ENCODE results near the gene FBH1.
"Not testable (repeated sequence)": the region's sequence is repeated elsewhere in the genome, so short reads cannot be mapped to it uniquely, and the experiment has no call there.

Gene FBH1

DNA sequence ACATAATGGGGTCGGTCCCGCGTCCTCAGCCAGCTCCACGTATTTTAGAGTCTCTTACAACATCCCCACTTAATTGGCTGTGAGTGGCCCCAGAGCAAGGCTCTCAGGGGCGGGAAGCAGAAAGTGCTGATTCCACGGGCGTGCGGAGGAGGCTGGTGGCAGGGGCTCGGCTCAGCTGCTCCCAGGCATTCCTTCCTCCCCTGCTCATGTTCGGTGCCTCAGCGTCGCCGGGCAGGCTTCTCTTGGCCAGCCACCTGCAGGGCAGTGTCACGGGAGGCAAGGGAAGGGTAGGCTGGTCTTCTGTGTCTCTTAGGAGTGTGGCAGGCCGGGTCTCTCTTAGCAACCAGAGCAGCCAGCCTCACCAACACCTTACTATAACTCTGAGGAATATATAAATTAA lies 53.5 kb downstream of the FBH1 start:
- no peak for DNase-seq

DNA sequence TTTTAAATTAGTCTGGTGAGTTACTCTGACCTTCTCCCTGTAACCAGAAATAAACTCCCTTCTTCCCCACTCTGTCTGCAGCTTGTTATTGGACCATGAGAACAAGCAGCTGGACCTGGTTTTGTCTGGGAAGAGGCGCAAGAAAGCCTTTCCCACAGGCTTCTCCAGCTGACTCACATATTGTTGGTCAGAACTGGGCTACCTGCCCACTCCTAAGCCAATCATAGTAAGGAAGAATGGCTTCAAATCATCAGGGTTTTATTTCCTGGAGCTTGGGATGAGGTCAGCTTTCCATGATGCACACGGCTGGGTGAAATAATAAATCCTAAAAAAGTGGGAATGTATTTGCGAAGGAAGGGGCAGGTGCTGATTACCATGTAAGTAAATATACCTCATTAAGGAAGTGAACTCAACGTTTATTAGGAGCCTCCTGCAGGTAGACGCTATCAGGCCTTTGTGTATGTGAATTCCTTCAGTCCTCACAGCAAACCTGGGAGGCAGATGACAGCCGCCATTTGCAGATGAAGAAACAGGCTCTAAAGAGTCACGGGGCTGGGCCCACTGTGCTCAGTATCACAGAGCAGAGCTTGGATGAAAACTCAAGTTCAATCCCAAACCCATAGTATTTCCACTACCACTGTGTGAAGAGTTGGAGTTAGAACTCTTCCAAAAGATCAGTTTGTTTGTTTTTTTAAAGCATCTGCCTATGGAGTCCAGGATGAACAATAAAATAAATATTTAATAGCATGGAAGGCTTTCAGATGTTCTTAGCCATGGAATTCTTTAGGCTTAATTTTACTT lies 54.5 kb downstream of the FBH1 start:
- DNase-seq, result no peak

DNA sequence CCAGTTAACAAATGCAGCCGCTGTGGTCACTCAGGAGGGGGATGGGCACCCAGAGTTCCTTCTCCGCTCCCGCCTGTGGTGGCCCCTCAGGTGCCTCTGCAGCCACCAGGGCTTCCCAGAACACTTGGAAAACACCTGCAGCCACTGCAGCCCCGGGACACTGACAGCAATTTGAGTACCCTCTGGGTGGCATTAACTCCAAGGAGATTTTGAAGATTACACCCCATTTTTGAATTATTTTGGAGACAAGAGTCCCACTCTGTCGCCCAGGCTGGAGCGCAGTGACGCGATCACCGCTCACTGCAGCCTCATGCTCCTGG lies 55.1 kb downstream of the FBH1 start:
- DNase-seq, result no peak

DNA sequence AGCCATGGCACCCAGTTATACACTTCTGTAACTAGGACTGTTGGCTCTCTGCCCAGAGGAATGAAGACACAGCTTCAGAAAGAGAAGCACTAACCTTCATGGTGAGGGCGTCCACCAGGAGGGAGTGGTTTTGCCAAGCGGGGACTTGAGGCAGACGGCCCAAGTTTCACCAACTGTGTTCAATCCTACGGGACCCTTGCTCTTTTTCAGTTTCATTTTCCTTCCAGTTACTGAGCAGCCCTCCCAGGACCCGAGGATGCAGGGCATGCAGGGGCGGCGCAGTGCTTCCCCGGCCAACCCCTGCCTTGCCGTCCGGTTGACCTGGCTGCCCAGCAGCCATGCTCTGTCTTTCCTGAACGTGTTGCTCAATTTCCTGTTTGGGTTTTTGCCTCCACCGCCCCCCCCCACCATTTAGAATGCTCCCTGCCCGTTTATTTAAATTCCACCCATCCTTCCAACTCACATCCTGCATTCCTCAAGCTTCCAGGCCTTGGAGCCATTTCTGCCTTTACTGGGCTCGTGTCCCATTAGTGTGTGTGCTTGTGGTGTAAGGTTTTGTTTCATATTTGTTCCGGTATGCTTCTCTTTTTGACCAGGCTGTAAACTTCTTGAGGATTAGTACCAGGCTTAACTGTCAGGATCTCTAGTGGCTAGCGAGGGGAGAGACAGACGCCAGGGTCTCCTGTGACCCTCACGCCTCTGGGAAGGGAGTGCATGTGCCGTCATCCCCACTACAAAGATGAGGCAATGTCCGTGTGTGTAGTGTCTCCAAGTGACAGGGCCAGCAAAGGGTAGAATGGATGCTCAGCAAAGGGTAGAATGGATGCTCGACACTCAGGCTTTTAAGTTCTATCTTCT lies 55.7 kb downstream of the FBH1 start:
- DNase-seq, result peak; percentile 57

DNA sequence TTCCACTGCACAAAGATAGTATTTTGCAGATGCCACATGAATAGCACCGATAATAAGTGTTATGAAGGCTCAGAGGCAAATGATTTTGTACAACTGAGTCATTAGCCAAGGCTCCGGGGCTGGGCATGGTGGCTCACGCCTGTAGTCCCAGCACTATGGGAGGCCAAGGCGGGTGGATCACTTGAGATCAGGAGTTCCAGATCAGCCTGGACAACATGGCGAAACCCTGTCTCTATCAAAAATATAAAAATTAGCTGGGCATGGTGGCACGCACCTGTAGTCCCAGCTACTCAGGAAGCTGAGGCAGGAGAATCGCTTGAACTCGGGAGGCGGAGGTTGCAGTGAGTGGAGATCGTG lies 56.4 kb downstream of the FBH1 start:
- DNase-seq, result not testable (repeated sequence)

DNA sequence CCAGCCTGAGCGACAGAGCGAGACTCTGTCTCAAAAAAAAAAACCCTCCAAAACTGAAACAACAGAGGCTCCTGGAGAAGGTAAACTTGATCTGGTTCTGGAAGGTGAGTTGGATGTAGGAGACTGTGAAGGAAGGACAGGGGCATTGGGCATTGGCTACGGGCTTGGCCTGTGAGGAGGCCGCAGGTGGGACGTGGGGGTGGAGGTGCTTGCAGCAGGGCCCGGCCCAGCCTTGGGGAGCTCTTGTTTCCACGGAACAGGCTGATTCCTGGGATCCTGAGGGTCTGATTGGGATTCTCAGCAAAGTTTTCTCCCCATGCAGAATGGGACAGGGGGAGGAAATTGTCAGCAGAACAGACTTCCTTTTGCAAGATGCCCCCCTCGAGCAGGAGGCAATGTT lies 56.7 kb downstream of the FBH1 start:
- DNase-seq, result no peak

DNA sequence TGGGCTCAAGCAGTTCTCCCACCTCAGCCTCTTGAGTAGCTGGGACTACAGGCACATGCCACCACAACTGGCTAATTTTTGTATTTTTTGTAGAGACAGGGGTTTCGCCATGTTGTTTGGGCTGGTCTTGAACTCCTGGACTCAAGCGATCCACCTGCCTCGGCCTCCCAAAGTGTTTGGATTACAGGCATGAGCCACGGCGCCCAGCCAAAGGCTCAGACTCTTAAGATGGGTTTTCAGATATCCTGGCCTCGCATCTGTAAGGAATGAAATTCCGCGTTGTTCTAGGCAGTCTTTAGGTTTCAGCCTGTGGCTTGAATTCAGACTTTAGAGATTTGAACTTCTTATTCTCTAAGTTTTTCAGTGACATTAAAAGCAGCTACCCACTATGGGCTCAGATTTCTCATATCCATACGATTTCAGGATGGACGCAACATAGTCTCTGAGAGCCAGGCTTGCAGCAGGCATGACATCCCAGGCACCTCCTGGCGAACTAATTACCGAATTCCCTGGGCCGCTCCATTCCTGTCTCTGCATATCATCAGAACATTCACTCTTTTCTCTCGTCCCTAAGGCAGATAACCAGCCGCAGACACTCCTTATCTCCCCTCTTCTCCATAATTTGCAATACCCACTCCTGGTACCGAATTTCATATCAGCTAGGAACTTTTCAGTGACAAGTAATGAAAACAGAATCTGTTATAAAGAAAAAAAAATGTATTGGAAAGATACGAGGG lies 57.6 kb downstream of the FBH1 start:
- DNase-seq, result no peak

DNA sequence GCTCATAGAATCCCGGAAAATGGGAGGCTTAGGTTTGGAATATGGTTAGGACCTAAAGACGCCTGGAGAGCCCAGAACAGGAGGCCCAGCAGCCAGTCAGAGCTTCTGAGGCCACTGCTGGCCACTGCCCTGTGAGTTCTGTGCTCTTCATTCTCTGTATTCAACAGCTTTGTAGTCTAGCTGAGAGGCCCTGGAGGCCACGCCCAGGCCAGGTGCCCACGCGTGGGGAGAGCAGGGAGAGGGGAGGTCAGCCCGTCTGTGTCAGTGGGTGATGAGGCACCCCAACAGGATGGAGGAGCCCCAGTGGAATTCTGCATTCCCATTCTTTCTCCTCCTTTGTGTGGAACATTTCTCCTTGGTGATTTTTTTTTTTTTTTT lies 58.2 kb downstream of the FBH1 start:
- no peak for DNase-seq

DNA sequence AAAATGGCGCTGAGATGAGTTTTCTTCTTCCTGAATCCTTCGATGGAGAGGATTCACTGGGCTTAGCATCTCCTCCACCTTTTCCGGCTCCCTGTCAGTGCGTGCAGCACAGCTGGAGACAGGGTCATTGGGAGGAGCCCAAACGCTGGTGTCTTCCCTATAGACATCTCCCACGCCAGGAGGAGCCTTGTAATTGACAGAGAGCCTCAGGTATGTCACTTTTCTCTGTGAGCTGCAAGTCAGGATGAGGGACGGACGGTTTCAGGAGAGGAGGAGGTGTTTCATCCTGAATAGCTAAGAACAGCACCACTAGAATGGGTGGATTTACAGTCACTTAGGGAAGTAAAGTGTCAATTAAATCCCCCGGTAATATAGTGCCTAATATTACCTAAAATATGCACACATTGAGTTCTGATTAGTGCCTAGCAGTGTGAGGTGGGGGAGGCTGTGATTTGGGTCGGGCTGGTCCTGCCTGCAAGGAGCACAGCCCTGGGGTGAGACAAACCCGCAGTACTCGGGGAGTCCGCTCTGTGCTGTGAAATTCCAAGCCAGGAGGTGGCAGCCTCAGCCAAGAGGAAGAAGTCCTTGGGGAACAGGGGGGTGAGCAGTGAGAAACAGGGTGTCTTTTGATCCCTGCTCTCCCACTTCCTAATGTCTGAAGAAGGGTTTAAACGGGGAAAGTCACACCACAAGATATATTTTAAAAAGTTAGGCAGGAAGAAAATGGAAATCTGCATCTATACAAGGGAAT lies 59.1 kb downstream of the FBH1 start:
- peak; percentile 25 for DNase-seq

DNA sequence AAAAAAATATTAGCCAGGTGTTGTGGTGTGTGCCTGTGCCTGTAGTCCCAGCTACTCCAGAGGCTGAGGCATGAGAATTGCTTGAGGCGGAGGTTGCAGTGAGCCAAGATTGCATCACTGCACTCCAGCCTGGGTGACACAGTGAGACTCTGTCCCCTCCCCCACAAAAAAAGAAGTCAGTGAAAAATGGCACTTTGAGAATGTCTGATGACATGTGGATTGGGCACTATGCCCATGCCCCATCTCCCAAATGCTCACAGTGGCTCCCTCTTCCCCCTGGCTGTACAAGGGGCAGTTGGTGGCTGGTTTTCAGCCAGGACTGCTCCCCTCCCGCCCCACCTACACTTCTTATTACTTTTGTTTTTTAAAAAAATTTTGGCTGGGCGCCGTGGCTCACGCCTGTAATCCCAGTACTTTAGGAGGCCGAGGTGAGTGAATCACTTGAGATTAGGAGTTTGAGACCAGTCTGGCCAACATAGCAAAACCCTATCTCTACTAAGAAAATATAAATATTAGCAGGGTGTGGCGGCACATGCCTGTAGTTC lies 61.2 kb downstream of the FBH1 start:
- no peak for DNase-seq

DNA sequence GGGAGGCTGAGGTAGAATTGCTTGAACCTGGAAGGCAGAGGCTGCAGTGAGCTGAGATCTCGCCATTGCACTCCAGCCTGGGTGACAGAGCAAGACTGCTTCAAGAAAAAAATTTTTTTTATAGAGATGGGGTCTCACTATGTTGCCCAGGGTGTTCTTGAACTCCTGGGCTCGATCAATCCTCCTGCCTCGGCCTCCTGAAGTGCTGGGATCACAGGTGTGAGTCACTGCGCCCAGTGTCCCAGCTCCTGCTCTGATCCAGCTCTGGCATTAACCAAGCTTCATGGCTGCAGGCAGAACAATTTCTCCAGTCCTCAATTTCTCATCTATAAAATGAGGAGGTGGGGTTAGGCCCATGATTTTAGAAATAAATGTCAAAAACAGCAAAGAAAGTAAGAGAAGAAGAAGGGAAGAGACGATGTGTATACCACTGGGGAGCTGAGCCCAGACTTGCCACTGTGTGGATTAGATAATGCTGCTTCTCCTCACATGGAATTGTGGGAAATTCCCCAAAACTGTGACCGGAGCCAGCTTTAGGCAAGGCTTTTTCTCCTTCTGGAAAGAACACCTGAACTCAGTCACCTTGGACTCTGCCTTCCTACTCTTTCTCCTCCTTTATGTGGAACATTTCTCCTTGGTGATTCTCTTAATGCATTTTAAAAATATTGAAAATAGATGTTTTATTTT lies 61.8 kb downstream of the FBH1 start:
- no peak for DNase-seq

DNA sequence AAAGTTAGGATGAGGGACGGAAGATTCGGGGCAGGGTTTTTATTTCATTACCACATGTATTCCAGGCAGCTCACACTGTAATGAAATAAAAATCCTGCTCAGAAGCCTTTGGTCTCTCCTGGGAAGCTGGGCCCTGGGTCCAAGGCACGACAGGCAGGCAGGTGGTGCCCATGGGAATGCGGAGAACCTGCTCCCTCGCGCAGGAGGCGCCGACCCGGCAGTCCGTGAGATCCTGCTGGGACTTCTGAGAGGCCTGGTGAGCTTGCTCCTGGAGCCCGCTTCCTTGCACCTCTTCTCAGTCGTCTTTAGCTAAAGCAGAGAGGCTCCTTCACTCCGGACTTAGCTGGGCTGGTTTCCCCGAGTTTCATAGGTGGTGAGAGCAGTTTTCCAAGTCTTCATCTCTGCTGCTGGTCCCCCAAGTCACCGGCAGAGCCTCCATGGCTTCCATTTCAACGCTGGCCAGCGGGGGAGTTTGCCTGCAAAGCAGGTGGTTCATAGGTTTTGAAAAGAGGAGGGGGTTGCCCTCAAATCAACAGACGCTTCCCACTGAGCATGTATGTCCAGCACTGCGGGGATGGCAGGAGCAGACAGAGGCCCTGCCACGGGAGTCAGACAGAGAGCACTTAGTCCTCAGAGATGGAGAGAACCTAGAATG lies 62.8 kb downstream of the FBH1 start:
- DNase-seq, result no peak

DNA sequence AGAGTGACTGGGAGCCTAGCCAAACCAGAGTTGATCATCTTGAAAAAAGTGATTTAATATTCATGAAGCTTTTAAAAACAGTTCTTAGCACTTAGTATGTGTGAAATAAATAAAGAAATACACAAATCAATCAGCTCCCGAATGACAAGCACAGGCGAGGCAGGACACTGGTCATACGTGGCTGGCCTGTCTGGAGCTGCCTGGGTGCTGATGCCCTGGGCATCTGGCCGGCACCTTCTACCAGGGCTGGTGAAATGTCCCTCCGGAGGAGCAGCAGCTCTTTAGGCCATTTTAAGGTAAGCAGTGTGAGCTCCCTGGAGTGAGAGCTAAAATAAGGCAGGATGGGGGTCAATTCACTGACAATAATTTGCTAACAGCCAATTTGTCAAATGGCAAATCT lies 63.6 kb downstream of the FBH1 start:
- DNase-seq, result no peak

DNA sequence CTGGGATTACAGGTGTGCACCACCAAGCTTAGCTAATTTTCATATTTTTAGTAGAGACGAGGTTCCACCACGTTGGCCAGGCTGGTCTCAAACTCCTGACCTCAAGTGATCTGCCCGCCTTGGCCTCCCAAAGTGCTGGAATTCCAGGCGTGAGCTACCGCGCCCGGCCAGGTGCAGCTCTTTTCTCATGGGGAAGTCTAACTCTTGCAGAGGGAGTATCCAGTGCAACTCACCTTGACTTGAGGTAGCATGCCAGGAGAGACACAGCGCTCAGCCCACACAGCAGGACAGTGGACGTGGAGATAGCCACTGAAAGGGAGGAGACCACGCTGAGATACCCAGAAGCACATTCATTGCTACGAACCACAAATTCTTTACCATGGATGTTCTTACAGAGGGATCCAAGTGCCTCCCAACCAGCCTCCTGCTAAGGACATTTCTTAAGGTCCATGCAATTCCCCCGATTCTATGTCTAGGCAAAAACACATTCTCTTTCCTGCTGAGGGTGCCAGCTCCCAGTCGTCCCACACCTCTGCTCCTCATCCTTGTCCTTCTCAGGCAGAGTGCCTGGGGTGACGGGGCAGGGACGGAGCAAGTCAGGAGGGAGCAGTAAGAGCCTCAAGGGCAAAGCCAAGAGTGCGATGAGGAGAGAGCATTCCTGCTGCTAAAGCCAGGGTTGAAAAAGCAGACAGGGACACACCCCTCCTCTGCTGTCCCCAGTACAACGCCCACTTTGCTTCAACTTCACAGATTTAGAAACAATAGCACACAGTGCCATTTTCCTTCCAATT lies 66.3 kb downstream of the FBH1 start:
- no peak for DNase-seq

DNA sequence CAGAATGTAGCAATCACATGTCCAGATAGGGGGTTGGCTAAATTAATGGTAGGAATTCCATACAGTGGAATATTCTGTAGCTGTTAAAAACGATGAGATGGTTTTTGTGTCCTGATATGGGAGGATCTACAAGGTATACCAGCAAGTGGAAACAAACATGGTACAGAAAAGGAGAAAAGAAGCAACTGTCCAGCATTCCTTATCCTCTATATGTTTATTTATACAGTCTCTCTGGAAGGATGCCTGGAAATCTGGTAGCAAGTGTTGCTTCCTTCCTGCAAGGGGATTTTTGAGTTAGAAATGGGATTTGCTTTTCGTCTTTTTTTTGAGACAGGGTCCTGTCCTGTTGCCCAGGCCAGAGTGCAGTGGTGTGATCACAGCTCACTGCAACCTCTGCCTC lies 68.0 kb downstream of the FBH1 start:
- no peak for DNase-seq

DNA sequence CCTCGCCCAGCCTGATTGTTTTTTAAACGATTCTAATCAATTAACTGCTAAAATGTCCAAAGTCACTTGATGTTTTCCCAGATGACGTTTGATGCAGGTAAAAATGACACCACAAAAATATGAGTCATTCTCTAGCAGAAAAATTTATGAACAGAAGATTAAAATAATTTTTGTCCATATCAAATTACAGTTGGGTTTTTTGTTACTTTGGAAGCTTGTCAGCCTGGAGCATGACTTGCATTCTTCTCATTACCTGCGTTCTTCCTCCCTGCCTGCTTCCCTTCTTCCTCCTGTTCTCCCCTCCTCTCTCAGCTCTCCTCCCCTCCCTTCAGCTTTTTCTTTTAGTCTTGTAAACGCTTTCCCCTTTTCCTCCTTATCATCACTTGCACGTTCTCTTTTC lies 68.6 kb downstream of the FBH1 start:
- DNase-seq, result no peak

DNA sequence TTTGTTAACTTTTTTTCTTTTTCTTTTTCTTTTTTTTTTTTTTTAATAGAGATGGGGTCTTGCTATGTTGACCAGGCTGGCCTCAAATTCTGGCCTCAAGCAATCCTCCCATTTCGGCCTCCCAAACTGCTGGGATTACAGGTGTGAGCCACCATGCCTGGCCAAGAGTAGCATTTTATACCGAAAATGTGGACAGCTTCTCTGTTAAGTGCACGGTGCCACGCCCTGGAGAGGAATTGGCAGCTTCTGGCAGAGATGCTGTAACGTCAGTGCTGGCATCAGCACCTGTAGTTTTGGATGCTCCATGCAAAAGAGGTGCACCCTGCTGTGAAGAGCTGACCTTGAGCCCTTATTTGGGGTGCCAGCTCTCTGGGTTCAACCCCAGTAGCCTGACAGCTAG lies 69.1 kb downstream of the FBH1 start:
- DNase-seq, result no peak

DNA sequence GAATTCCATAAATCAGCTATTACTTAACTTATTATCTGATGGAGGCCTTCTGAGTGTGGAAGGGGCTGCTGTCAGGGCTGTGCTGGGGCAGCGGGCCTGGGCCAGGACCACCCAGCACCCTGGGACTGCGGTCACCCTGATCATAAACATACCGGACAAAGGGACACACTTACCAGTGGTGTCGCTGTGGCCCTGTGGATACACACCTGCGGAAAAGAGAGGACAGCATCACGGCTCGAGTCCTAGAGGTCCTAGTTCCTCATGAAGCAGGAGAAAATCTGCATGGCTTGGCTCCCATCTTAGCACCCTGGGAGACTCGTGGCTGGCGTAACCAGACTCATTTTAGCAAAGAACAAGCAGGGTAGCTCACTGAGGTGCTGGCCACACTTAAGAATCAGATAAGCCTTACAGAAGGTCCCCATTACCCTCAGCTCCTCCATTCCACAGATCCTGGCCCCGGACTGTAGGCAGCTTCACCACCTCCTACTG lies 69.6 kb downstream of the FBH1 start:
- no peak for DNase-seq

DNA sequence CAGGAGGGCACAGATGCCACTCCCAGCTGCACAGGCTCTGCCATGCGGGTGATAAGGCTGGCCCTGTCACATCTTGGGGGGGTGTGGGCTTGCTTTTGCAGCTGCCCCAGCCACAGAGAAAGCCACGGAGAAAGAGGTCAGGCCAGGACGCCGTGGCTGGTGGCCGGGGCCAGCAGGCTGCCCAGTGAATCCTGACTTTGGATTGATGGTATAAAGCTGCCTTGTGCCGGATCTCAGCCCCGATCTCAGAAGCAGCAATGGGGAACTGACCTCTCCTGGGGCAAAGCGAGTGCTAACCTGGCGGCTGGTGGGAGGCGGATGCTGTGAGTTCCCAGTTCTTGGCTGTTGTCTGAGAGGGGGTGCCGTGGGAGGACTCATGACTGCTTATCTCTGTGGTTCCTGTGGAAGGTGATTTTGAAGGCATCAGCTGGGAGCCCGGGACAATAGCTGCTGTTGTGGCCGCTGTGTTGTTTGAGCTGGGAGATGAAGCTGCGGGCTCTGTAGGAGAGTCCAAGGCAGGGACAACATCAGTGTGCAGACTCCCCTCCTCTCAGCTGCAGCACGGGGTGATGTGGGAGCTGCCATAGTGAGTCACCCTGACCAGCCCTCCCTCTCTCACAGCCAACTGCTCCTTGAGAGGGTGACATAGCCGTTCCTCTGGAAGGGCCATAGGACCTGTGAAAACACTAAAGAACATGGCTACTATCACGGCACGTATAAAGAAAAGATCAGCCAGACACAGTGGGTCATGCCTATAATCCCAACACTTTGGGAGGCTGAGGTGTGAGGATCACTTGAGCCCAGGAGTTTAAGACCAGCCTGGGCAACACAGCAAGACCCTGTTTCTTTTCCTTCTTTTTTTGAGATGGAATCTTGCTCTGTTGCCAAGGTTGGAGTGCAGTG lies 70.3 kb downstream of the FBH1 start:
- DNase-seq, result no peak

DNA sequence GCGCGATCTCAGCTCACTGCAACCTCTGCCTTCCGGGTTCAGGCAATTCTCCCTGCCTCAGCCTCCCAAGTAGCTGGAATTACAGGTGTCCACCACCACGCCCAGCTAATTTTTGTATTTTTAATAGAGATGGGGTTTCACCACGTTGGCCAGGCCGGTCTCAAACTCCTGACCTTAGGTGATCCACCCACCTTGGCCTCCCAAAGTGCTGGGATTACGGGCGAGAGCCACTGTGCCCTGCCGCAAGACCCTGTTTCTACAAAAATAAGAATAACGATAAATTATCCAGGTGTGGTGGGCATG lies 70.9 kb downstream of the FBH1 start:
- not testable (repeated sequence) for DNase-seq

All from RPMI8226 (cell line).